ENCODE data around the gene FYCO1.

- TF ChIP-seq POLR2A (IDR thresholded peaks at IDR 0.05; ENCODE audit: low read length) = no peak
- no peak for TF ChIP-seq GATA1 (IDR thresholded peaks at IDR 0.05; ENCODE audit: low read depth, low read length)
These were observed 22.1 kb upstream of the FYCO1 start for GRCh38 chr3:46017720-46018119.

Data from erythroblast (primary cell).